Pancreas (tissue), 10 donors: ENCODE measurements around the gene PCCA. TPM values are rescaled to one million over a fixed set of nuclear protein-coding genes. Genes with fewer than 3 reads are reported as not detected.
A peak's percentile ranks its signal among the peaks of the same experiment; 100 is the strongest.

Experiments used
- ATAC-seq, 4 donors: fragments of 200-7000 bp; cut with Tn5 transposase; one replicate each; pipeline versions ENCODE4 v1.8.0 to v1.9.1; 2020; ENCODE audit warnings: mild to moderate bottlenecking in 4 of 4, moderate library complexity in 4 of 4
- DNase-seq, 6 donors: peaks; one replicate each; pipeline ENCODE4 v3.0.0-alpha.2; 2020
- FAIRE-seq: peaks from 2 replicates; lab custom pipeline; 2012; peaks lifted over from hg19 to GRCh38; lab: Jason Lieb, UNC
- H3K27ac ChIP-seq, 4 donors: fragments of 200-600 bp; sonication (generic); 1 replicate in 3 of 4; 2 replicates in 1 of 4; pipeline versions ENCODE4 v1.5.0 to v1.8.0; 2020
- H3K27me3 ChIP-seq, 4 donors: fragments of 200-600 bp; one replicate each; pipeline ENCODE4 v1.8.0; 2021
- H3K36me3 ChIP-seq, 3 donors: fragments of 200-600 bp; sonication (generic) in 1 of 3; one replicate each; pipeline versions ENCODE4 v1.5.0 to v1.8.0; 2020 to 2021
- H3K4me1 ChIP-seq, 3 donors: fragments of 200-600 bp; one replicate each; pipeline ENCODE4 v1.8.0; 2021
- H3K4me3 ChIP-seq, 4 donors: fragments of 200-600 bp; sonication (generic) in 2 of 4; one replicate each; pipeline versions ENCODE4 v1.5.0 to v1.8.0; 2020 to 2021
- H3K9me3 ChIP-seq, 4 donors: fragments of 200-600 bp; one replicate each; pipeline ENCODE4 v1.8.0; 2021
- WGBS, 2 donors: extraction: QIAGEN DNeasy Blood & Tissue Kit; methylation state at CpG; one replicate each; pipeline ENCODE4 v1.1.7; 2013; 5-methylcytosine and 5-hydroxymethylcytosine counted together
- intact Hi-C, 3 donors: fragments of 100-400 bp; cut with DNase I; formaldehyde crosslinking; loops; one replicate each; pipeline versions ENCODE4 v1.11.1 to v1.14.2; 2022
- polyA plus RNA-seq, 2 donors: library from polyadenylated mRNA; stranded (reverse); fragments of 200-250 nt; gene quantifications; one replicate each; pipeline ENCODE4 v1.2.3, GENCODE V29; 2013
- total RNA-seq, 6 donors: library from RNA; stranded (reverse); fragmentation: NEBNext Ultra II Directional in 4 of 6; extraction: Animal tissue kit (Norgen Biotek cat#: 25700) in 4 of 6; gene quantifications; one replicate each; pipeline versions ENCODE4 v1.2.1 to v1.2.4, GENCODE V29; 2021 to 2023
- TF ChIP-seq, protein P1 (sequence below), 4 donors: fragments of 200-600 bp; sonication (generic) in 3 of 4; IDR thresholded peaks; one replicate each; pipeline versions ENCODE4 v1.5.0 to v1.8.0; 2021; ENCODE audit warnings: antibody characterized with exemption in 4 of 4
- donor health status: healthy with polysubstance abuse.
- donor health status: DM: no; HTN: no; CAD: no; lungs with moderate emphysema.
- donor health status: DM: no; HTN: no; CAD: no.
- donor health status: control.
- donor health status: control.
- donor health status: Bipolar disorder and iron deficiency.
- donor health status: DM: yes; HTN: yes; CAD: no.
- donor health status: DM: no; HTN: no; CAD: no.
- donor health status: DM: no; HTN: no; CAD: no.
- donor health status: DM: yes; HTN: yes; CAD: no.

PCCA gene
- total and polyA plus RNA-seq, 8 donors = 14.2 to 32.1 (median 24.1) TPM

DNA sequence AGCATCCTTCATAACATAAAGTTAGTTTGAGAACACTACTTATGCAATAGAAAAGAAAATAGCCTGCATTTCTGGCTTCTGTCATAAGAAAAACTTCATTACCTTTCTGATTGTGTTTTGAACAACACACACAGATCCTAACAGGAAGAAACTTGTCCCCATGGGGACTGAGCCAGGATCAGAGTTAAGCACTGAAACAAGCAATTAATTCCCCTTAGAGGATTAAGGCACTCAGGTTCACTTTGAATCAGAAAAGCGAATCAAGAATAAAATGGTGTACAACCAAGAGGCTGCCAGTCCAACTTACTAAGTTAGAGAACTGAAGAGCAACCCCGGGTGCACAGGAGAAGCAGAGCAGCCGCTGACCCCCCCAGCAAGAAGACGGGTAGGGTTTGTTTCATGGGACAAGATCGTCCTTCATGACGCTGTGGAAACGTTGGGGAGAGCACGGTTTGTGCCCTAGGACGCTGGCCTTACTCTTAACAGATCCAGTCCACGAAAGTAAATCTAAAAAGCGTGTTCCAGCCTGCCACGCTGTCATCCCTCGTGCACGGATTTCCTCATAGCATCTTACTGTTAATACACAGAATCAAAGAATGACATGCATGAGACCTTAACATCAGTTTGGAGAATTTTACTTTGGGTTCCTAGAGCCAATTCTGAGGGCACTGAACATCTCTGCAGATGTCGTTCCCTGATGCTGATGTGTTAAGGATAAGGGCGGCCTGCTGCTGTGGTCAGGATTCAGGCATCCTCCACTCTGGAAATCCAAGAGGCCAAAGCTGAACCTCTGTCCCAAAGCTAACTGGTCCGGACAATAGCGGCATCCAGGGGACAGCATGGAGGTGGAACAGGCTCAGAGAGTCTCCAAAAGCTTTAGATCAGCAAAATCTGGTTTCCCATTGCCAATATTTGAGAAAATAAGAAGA, 453.3 kb downstream of the PCCA start:
- no peak for DNase-seq
- FAIRE-seq = no peak
- intact Hi-C loops = no loop called here
- Histone ChIP-seq H3K9me3 (no peaks in the 10 kb centered on the region), H3K4me3 (no peak overlapping the region), H3K27ac (no peak overlapping the region), H3K4me1 (peaks cover 0 to 11% (median 6%) of the 10 kb centered on the region in 3 donors), H3K27me3 (no peaks in the 10 kb centered on the region), H3K36me3 (no peaks in the 10 kb centered on the region)
- TF ChIP-seq, protein P1, sequence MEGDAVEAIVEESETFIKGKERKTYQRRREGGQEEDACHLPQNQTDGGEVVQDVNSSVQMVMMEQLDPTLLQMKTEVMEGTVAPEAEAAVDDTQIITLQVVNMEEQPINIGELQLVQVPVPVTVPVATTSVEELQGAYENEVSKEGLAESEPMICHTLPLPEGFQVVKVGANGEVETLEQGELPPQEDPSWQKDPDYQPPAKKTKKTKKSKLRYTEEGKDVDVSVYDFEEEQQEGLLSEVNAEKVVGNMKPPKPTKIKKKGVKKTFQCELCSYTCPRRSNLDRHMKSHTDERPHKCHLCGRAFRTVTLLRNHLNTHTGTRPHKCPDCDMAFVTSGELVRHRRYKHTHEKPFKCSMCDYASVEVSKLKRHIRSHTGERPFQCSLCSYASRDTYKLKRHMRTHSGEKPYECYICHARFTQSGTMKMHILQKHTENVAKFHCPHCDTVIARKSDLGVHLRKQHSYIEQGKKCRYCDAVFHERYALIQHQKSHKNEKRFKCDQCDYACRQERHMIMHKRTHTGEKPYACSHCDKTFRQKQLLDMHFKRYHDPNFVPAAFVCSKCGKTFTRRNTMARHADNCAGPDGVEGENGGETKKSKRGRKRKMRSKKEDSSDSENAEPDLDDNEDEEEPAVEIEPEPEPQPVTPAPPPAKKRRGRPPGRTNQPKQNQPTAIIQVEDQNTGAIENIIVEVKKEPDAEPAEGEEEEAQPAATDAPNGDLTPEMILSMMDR (IDR thresholded peaks at IDR 0.05) = no peak
- ATAC-seq = no peak
- WGBS, 2 donors = 91 to 92% methylated on average over 18 of the region's 18 CpGs

DNA sequence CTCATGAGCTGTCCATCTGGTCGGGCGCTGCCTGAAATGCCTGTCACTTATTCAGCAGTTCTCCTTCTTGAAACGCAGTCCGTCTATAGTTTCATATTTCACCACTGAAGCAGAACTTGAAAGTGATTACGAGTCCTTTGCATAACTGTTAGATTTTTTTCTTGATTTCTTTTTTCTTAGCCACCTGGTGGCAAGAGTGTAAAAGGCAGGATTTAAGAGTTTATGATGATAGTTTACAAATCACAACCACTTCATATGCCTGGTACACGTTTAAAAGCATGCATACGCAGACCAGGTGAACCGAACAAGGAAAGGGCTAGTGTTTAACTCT, 453.9 kb downstream of the PCCA start:
- Histone ChIP-seq H3K4me3 (no peak overlapping the region), H3K4me1 (peaks cover 4 to 11% (median 10%) of the 10 kb centered on the region in 3 donors), H3K36me3 (no peaks in the 10 kb centered on the region), H3K27me3 (no peaks in the 10 kb centered on the region), H3K9me3 (no peaks in the 10 kb centered on the region), H3K27ac (no peak overlapping the region)
- ATAC-seq (peak in 3 of 4 donors; percentile 4 to 19 (median 12)), DNase-seq (no peak), FAIRE-seq (no peak)
- WGBS, 2 donors = 20 to 28% methylated on average over 8 of the region's 8 CpGs
- intact Hi-C loops = no loop called here
- TF ChIP-seq, protein P1 (IDR thresholded peaks at IDR 0.05) = peak in 2 of 4 donors; percentile 23 to 36

DNA sequence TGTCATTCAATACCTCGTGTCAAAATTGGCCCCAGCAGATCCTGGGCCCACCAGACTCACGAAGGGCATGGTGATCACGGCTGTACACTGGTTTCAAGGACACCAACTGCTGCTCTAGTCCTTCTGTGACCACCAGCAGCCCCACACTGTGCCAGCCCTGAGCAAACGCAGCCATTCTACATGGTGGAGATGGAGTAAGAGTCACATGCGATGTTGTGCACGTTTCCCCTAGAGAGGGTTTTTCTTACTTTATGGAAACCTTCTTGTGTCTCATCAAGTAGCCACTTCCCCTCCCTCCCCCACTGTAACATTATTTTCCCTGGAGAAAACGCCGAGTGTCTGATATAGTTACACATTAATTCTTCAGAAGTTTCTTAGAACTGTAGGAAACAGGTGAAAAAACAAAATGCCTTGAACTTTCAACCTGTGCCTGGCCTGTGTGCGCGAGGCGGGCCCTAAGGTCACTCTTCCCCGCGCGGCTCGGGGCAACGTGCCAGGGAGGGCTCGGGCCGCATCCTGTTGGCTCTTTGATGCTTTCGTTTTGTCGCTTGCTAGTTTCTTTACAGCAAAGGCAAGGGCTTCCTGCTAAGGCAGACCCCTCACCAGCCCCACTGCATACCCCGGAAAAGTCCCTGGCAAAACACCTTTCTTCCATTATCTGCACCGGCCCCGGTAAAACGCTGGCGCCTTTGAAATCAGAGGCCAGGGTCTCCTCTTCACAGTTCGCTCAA, 455.1 kb downstream of the PCCA start:
- no peaks in the 10 kb centered on the region for H3K36me3 ChIP-seq
- H3K4me3 ChIP-seq = no peak overlapping the region
- DNase-seq (no peak), FAIRE-seq (no peak), ATAC-seq (peak in 3 of 4 donors; percentile 8 to 30 (median 28))
- no peaks in the 10 kb centered on the region for H3K27me3 ChIP-seq
- no peaks in the 10 kb centered on the region for H3K9me3 ChIP-seq
- peak overlapping the region in 3 of 4 donors; percentile 38 to 64 (median 55) for H3K27ac ChIP-seq
- intact Hi-C loops = no loop called here
- TF ChIP-seq, protein P1 (IDR thresholded peaks at IDR 0.05) = no peak
- 50 to 54% methylated on average over 26 of the region's 26 CpGs for WGBS, 2 donors
- H3K4me1 ChIP-seq = peaks cover 10 to 19% (median 17%) of the 10 kb centered on the region in 3 donors

DNA sequence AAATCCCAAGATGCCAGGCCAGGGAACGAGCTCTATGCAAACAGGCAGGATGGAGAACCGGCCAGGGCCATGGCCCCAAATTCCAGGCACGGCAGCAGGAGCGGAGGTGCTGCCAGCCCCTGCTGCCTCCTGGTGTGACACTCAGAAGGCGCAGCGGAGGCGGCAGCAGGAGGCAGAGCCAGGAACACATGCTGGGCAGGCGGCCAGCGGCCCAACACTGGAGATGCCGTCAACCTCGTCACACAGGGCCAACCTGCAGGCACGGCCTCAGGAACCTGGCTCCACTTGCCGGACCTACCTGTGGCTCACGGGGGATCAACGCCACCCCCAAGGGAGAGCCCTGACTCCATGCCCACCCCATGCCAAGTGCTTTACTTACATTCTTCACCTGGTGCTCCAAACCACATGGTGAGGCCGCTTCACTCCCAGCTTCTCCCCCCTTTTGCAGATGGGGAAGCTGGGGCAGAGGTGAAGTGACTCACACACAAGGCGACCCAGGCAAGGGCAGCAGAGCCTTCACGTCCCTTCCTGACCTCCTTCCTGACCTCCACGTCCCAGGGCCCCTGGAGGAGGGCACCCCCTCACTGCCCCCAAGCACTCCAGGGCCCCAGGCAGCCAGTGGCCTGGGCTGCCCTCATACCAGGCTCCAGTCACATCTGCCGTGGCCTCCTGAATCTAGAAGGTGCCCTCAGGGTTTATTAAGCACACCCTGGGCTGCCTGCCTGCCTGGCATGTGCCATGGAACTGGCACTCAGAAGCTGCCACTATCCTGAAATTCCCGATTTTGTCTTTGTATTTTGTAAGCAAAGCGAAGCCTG, 456.2 kb downstream of the PCCA start:
- H3K9me3 ChIP-seq = no peaks in the 10 kb centered on the region
- H3K36me3 ChIP-seq = no peaks in the 10 kb centered on the region
- TF ChIP-seq, protein P1 (IDR thresholded peaks at IDR 0.05) = no peak
- no peaks in the 10 kb centered on the region for H3K27me3 ChIP-seq
- FAIRE-seq (no peak), DNase-seq (peak; percentile 85 to 96 (median 88)), ATAC-seq (peak; percentile 90 to 94 (median 92))
- no peak overlapping the region for H3K4me3 ChIP-seq
- peaks cover 10 to 19% (median 17%) of the 10 kb centered on the region in 3 donors for H3K4me1 ChIP-seq
- 42 to 54% methylated on average over 22 of the region's 22 CpGs for WGBS, 2 donors
- H3K27ac ChIP-seq = peak overlapping the region; percentile 9 to 64 (median 46)
- intact Hi-C loops = no loop called here
